Fibroblast of skin of right biceps (primary cell): ENCODE data around the gene MRPL38.

Experiments used
- DNase-seq: peaks from one replicate; pipeline ENCODE4 v3.0.0-alpha.2; 2013

MRPL38 gene

GRCh38 chr17:75904749-75905521 lies at the start of gene MRPL38:
Gene MRPL38 (minus strand): TSS chr17:75904884. CDS start chr17:75904875, 9 bp downstream.
- DNase-seq = peak; percentile 95

DNA sequence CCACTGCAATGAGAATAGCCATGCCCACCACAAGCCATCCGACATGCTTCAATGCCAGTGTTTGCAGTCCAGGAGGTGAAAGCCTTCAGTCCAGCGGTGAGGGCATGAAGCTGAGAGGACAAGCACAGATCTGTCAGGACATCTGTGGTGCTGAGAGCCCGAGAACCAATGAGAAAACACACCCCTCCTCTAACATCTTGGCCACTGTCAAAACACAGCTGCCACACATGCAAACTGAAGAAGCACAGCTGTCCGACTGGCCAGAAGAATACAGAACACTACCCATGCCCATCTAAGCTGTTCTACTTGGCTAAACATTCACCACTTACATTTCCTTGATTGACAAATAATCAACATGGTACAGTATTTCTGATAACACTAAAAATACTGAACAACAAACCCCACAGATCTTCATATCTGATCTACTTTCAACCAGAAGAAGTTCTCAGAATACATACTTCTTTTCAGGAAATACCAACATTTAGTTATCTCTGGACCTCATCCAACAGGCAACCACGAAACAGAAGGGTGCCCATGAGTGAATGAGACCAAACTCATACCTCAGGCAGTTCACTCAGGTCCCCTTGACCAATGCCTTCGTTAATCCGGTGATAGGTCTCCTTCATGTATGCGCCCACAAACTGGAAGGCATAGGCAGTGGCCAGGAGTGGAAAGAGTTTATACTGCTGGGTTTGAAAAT lies 46.3 kb upstream of the MRPL38 start:
- peak; percentile 23 for DNase-seq

- DNase-seq = no peak
Measured at GRCh38 chr17:75950421-75950820, 45.7 kb upstream of the MRPL38 start.

DNA sequence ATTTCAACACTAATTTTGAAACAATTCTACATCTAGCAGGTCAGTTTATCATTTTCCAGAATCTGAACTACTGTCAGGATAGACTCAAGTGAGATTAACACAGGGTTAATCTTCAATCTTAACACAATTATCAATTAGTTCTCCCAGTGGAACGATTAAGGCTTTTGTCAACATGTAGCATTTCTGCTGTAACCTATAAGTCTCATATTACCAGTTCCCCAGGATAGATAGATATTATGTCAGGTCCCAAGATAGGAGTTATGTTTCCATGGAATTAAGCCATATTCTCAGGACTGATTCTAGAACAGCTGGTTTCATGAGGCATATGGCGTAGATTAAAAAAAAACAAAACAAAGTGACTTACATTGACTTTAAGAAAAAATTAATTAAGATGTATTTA lies 40.5 kb upstream of the MRPL38 start:
- DNase-seq = no peak

DNA sequence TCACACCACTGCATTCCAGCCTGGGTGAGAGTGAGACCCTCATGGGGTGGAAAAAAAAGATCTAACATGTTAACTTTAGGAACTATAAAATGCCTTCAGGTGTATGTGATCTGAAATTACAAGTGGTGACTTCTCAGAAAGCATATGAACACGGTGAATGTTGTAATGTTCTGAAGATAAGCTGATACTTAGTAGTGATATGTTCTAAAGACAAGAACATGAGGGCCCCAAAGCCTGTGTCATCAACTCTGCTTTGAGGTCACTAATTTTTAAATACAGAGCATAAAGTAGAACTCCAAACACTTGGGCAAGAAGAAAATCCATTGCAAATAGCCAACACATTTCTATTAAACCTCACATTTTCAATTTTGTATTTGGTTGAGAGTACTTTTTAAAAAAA lies 38.8 kb upstream of the MRPL38 start:
- no peak for DNase-seq

GRCh38 chr17:75942473-75942872 lies 37.8 kb upstream of the MRPL38 start:
- no peak for DNase-seq

- no peak for DNase-seq
Measured at GRCh38 chr17:75941442-75941819, 36.7 kb upstream of the MRPL38 start.

DNA sequence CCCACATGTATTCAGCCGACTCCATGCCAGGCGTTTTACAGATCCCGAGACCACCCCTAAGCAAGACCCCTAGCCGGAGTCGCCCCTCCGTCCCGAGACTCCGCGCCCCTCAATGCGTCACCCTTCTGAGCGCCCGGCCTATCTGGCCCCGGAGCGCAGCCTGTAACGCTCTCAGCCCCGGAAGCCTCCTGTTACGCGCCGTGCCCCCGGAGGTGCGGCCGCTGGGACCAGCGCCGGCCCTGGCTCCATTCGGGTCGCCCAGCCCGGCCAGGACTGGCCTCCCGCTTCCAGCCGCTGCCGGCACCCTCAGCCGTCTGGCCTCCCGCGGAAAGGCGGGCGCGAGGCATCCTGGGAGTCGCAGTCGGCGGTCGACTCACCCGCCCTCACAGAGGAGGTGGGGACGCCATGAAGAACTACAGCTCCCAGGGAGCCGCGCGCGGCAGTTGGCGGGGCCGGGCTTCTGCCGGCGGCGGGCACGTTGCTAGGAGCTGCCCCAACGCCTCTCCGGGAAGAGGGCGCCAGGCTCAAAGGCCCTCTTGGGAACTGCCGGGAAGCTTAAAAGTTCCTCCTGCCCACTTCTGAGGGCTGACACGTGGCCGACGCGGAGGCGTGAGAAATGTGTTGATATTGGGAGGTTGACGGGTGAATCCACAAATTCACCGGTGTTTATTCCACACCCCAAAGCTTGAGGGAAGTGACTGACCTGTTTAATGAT lies 36.2 kb upstream of the MRPL38 start, which contains the start of gene FBF1:
Gene FBF1 (minus strand): TSS at position 316 of the 715 bp plus-strand sequence. CDS start 2,893 bp downstream, outside the sequence.
- peak; percentile 94 for DNase-seq

DNA sequence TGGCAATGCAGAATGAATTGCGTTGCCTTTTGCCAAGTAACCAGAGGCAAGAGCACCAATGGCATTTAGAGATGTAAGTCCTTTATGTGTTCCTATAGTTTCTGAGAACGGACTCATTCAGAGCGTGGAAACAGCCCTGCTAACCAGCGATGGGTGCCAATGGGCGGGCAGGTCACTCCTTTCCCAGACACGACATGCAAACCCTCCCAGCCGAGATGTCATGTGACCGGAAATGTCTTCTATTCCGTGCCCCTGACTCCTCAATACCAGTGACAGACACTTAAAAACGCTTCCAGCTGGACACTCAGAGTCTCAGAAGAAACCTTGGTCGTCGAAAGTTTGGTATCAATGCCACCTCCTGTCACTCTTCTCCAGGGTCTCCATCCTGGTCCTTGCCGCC lies 33.0 kb upstream of the MRPL38 start:
- DNase-seq = no peak

DNA sequence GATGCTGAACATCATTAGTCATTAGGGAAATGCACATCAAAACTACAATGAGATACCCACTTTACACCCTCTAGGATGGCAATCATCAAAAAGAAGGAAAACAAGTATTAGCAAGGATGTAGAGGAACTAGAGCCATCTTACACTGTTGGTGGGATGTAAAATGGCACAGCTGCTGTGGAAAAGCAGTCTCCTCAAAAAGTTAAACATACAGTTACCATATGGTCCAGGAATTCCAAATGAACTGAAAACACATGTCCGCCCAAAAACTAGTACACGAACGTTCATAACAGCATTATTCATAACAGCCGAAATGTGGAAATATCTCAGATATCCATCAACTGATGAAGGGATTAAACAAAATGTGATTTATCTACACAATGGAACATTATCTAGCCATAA lies 29.1 kb upstream of the MRPL38 start:
- peak; percentile 31 for DNase-seq

- DNase-seq = no peak
Measured at GRCh38 chr17:75932852-75933251, 28.2 kb upstream of the MRPL38 start.

GRCh38 chr17:75931062-75931461 lies 26.4 kb upstream of the MRPL38 start:
- DNase-seq = no peak

DNA sequence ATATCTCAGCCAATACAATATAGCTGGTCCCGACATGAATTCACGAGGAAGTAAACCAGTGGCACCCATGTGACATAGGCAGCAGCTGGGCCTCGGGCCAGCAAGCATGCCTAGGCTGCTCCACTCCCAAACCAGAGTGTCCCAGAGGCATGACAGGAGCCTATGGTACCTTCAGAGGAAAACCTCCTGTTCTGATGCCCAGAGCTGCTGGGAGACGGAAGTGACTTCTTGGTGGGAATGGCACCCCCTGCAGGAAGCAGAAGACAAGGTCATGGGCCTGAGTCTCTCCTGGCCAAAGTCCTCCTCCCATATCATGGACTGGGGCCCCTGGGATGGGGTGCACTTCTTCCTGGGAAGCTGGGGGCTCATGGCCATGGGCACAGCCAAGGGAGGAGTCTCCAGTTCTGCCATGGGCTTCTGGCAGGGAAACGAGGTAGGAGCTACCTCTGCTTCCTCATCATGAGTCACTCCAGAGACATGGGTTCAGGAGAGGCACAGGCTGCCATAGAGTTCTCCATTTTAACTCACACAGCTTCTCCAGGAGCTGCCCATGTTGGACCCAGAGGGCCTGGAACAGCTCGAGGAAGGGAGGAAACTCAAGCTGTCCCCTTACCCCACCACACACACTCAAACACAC lies 22.7 kb upstream of the MRPL38 start:
- DNase-seq = no peak

- no peak for DNase-seq
Measured at GRCh38 chr17:75926456-75926855, 21.8 kb upstream of the MRPL38 start.

GRCh38 chr17:75925912-75926311 lies 21.2 kb upstream of the MRPL38 start:
- no peak for DNase-seq

GRCh38 chr17:75925103-75925502 lies 20.4 kb upstream of the MRPL38 start:
- DNase-seq = no peak

DNA sequence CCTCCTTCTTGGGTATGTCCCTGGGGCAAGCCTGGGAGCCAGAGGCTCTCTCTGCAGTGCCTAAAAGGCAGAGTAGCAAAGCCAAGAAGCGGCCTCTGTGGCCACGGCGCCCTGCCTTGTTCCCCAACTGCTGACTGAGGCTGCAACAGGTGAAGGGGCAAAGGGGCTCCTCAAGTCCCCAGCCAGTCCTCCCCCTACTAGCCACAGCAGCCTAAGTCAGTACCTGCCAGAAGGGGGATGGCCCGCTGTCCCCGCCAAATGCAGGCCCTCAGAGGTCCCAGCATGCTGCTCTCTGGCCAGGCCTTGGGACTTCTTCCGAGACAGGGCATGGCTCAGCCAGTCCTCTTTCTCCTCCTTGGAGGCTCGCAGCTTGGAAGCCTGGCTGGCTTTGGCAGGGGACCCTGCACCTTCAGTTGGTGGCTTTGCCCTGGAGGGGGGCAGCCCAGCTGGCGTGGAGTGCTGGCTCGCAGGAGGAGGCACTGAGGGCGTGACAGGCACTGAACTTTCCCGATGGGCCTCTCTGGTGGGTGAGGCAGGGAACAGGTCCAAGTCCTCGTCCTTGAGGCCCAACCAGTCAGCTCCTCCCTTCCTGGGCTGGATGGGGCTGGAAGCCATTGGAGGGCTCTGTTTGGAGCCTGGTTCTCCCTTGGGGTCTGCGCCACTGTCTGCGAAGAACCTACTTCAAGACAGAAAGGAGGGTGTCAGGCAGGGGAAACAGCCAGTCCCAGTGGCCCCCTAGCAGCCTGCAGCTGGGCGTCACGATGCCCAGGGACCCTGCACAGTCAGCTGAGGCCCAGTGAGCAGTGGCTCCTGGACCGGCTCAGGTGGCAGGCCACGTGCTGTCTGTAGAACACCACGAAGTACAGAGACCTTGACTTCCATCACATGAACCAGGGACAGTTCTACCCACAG lies 18.5 kb upstream of the MRPL38 start:
- DNase-seq = no peak

DNA sequence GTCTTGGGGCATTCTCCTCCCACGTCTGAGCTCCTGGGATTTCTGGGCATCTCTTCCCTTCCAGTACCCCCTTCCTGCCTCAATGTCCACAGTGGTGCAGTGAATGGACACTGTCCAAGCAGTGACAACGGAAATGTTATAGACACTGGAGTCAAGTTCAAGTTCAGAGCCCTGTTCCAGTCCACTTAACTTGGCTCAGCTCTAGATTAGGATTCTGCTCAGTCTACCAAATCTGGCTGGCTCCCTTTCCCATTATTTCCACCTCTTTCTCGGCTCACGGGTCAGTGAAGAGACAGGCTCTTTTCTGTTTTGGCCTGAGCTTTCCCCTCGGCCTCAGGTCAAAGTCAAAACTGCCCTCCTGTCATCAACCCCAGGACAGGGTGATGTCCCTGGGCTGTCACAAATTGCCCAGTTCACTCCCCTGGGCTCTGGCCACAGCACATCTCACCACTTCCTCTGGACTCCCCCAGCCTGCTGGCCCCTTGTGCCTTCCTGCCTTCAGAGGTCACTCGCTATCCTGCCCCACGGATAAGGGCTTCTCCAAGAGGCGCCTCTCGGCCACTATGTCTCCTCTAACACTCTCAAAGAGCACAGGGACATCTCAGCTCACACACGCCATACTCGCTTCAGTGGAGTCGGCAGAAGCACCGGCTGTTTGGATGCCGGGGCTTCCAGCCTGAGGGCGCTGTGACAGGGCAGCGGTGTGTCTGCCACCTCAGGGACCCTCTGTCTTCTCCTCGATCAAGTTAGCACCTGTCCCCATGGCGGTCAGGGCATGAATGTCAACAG lies 17.7 kb upstream of the MRPL38 start:
- DNase-seq = no peak

DNA sequence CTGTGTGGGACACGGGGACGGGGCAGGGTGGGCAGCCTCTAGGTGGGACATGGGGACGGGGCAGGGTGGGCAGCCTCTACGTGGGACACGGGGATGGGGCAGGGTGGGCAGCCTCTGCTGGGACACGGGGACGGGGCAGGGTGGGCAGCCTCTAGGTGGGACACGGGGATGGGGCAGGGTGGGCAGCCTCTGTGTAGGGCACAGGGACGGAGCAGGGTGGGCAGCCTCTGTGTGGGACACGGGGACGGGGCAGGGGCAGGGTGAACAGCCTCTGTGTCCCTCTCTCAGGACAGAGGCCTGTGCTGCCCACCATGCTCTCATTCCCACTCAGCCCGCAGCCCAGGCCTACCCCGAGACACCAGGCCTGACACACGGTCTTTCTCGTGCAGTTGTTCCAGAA lies 16.9 kb upstream of the MRPL38 start:
- DNase-seq = no peak

- DNase-seq = no peak
Measured at GRCh38 chr17:75920045-75920560, 15.4 kb upstream of the MRPL38 start.

- no peak for DNase-seq
Measured at GRCh38 chr17:75919611-75920010, 14.9 kb upstream of the MRPL38 start.
